Central memory CD4-positive, alpha-beta T cell (primary cell): ENCODE measurements around the gene KRTAP16-1.
A peak's percentile ranks its signal among the peaks of the same experiment; 100 is the strongest.
"Not testable (repeated sequence)": the region's sequence is repeated elsewhere in the genome, so short reads cannot be mapped to it uniquely, and the experiment has no call there.

Experiments used
- DNase-seq: peaks from one replicate; pipeline ENCODE4 v3.0.0; 2022
- total RNA-seq, 3 experiments: gene quantifications; one replicate each; lab custom pipeline; 2026; lab: John Stamatoyannopoulos, UW

KRTAP16-1 gene
- 0 to 0.05 (median 0) reads per million in 3 experiments for total RNA-seq

- DNase-seq: no peak
Observed at GRCh38 chr17:41308918-41309359, at the start of gene KRTAP16-1. TSS of gene KRTAP16-1 (minus strand) at chr17:41309309. CDS start at chr17:41309253, 56 bp downstream.

- DNase-seq: no peak
Observed at GRCh38 chr17:41354536-41354935, 45.4 kb upstream of the KRTAP16-1 start.

- no peak for DNase-seq
Observed at GRCh38 chr17:41352597-41353366, 43.7 kb upstream of the KRTAP16-1 start.

GRCh38 chr17:41351177-41351576 is 42.1 kb upstream of the KRTAP16-1 start:
- no peak for DNase-seq

GRCh38 chr17:41350381-41350878 is 41.3 kb upstream of the KRTAP16-1 start, which contains the start of gene KRT33A:
TSS of gene KRT33A (minus strand) at chr17:41350828. CDS start at chr17:41350767, 61 bp downstream.
- DNase-seq: not testable (repeated sequence)

GRCh38 chr17:41347869-41348760 is 39.0 kb upstream of the KRTAP16-1 start:
- no peak for DNase-seq

- not testable (repeated sequence) for DNase-seq
Observed at GRCh38 chr17:41346421-41346820, 37.3 kb upstream of the KRTAP16-1 start.

GRCh38 chr17:41345992-41346391 is 36.9 kb upstream of the KRTAP16-1 start:
- no peak for DNase-seq

- DNase-seq: no peak
Observed at GRCh38 chr17:41343029-41343428, 33.9 kb upstream of the KRTAP16-1 start.

- peak; percentile 83 for DNase-seq
Observed at GRCh38 chr17:41340934-41341861, 32.1 kb upstream of the KRTAP16-1 start.

- DNase-seq: no peak
Observed at GRCh38 chr17:41340494-41340893, 31.4 kb upstream of the KRTAP16-1 start.

GRCh38 chr17:41339571-41340172 is 30.6 kb upstream of the KRTAP16-1 start:
- no peak for DNase-seq

- DNase-seq: peak; percentile 91
Observed at GRCh38 chr17:41338961-41339485, 29.9 kb upstream of the KRTAP16-1 start.

GRCh38 chr17:41335747-41336146 is 26.6 kb upstream of the KRTAP16-1 start:
- DNase-seq: no peak

- no peak for DNase-seq
Observed at GRCh38 chr17:41334385-41335305, 25.5 kb upstream of the KRTAP16-1 start.

- DNase-seq: no peak
Observed at GRCh38 chr17:41333836-41334235, 24.7 kb upstream of the KRTAP16-1 start.

GRCh38 chr17:41333098-41333497 is 24.0 kb upstream of the KRTAP16-1 start:
- DNase-seq: no peak

GRCh38 chr17:41332239-41332638 is 23.1 kb upstream of the KRTAP16-1 start:
- DNase-seq: no peak

GRCh38 chr17:41331606-41332005 is 22.5 kb upstream of the KRTAP16-1 start:
- DNase-seq: no peak

GRCh38 chr17:41329279-41329948 is 20.3 kb upstream of the KRTAP16-1 start:
- DNase-seq: no peak
